Smooth muscle cell (in vitro differentiated cells): ENCODE results near the gene CCR9. TPM values are rescaled to one million over a fixed set of nuclear protein-coding genes. Genes with fewer than 3 reads are reported as not detected.

ENCODE experiments used
- DNase-seq: peaks from one replicate; lab custom pipeline; 2025; ENCODE audit not compliant: unreplicated experiment; lab: John Stamatoyannopoulos, UW
- H2AFZ ChIP-seq: fragments of 200-600 bp; sonication (generic); 2 replicates; pipeline ENCODE4 v1.6.0; 2016; ENCODE audit warnings: antibody characterized with exemption, low read depth, mild to moderate bottlenecking
- H3F3A ChIP-seq: fragments of 200-600 bp; sonication (generic); 2 replicates; pipeline ENCODE4 v1.6.0; 2017; ENCODE audit warnings: antibody characterized with exemption, low read depth
- H3K27ac ChIP-seq: fragments of 200-600 bp; sonication (generic); 2 replicates; pipeline ENCODE4 v1.5.1; 2016; ENCODE audit warnings: low read depth, mild to moderate bottlenecking
- H3K27me3 ChIP-seq: fragments of 200-600 bp; sonication (generic); 2 replicates; pipeline ENCODE4 v1.6.1; 2016; ENCODE audit warnings: low read depth, mild to moderate bottlenecking
- H3K36me3 ChIP-seq: fragments of 200-600 bp; sonication (generic); 2 replicates; pipeline ENCODE4 v1.5.1; 2016; ENCODE audit warnings: low read depth
- H3K4me1 ChIP-seq: fragments of 200-600 bp; sonication (generic); 2 replicates; pipeline ENCODE4 v1.5.1; 2016; ENCODE audit warnings: low read depth
- H3K4me2 ChIP-seq: fragments of 200-600 bp; sonication (generic); 2 replicates; pipeline ENCODE4 v1.6.0; 2016; ENCODE audit warnings: mild to moderate bottlenecking
- H3K4me3 ChIP-seq: fragments of 200-600 bp; sonication (generic); 2 replicates; pipeline ENCODE4 v1.5.1; 2016; ENCODE audit warnings: mild to moderate bottlenecking
- H3K79me2 ChIP-seq: fragments of 200-600 bp; sonication (generic); 2 replicates; pipeline ENCODE4 v1.6.0; 2016; ENCODE audit warnings: low read depth, mild to moderate bottlenecking
- H3K9ac ChIP-seq: fragments of 200-600 bp; sonication (generic); 2 replicates; pipeline ENCODE4 v1.6.0; 2016; ENCODE audit warnings: low read depth
- H3K9me3 ChIP-seq: fragments of 200-600 bp; sonication (generic); replicated peaks from 2 replicates; pipeline ENCODE4 v1.5.1; 2016; ENCODE audit warnings: low read depth
- H4K20me1 ChIP-seq: fragments of 200-600 bp; sonication (generic); 2 replicates; pipeline ENCODE4 v1.6.0; 2016; ENCODE audit warnings: low read depth
- CTCF ChIP-seq: fragments of 200-600 bp; sonication (generic); IDR thresholded peaks from 2 replicates; pipeline ENCODE4 v1.5.1; 2017; ENCODE audit warnings: borderline replicate concordance, mild to moderate bottlenecking, antibody characterized with exemption; ENCODE audit not compliant: insufficient read depth, poor library complexity, severe bottlenecking
- WGBS: methylation state at CpG from one replicate; pipeline ENCODE4 v1.1.7; 2016; ENCODE audit warnings: low lambda C conversion rate; 5-methylcytosine and 5-hydroxymethylcytosine counted together
- polyA plus RNA-seq: library from polyadenylated mRNA; unstranded; fragments of >200 nt; fragmentation: Nextera tagmentation; extraction: Ambion mirVana; gene quantifications from 2 replicates; pipeline ENCODE4 v1.2.1, GENCODE V29; 2016
- total RNA-seq: library from RNA; depleted of rRNA; stranded (reverse); fragments of >200 nt; gene quantifications from 2 replicates; pipeline ENCODE4 v1.2.3, GENCODE V29; 2014

Gene CCR9
- total and polyA plus RNA-seq, 2 experiments from 2014 or later, result not detected

- no peak overlapping the region for H3K4me3 ChIP-seq
- WGBS, result 82% methylated on average over 4 of the region's 4 CpGs
- no peak overlapping the region for H3K27ac ChIP-seq
These were observed 24.5 kb downstream of the CCR9 start for GRCh38 chr3:45910892-45911291.

GRCh38 chr3:45911511-45912226 is 25.3 kb downstream of the CCR9 start:
- Histone ChIP-seq H3K79me2 (no peaks in the 10 kb centered on the region), H3K36me3 (no peaks in the 10 kb centered on the region), H3K9me3 (no peaks in the 10 kb centered on the region), H3F3A (no peaks in the 10 kb centered on the region), H3K4me2 (no peak overlapping the region), H3K4me3 (no peak overlapping the region), H3K27ac (no peak overlapping the region), H3K9ac (no peak overlapping the region), H4K20me1 (no peaks in the 10 kb centered on the region), H2AFZ (no peak overlapping the region), H3K4me1 (no peaks in the 10 kb centered on the region), H3K27me3 (no peaks in the 10 kb centered on the region)
- 96% methylated on average over 11 of the region's 11 CpGs for WGBS
- no peak for TF ChIP-seq CTCF
- DNase-seq, result no peak

More at GRCh38 chr3:45910892-45911291, 24.5 kb downstream of the CCR9 start:
- H3K27me3 ChIP-seq, result no peaks in the 10 kb centered on the region
- no peaks in the 10 kb centered on the region for H3F3A ChIP-seq
- H3K79me2 ChIP-seq, result no peaks in the 10 kb centered on the region
- no peaks in the 10 kb centered on the region for H4K20me1 ChIP-seq
- no peaks in the 10 kb centered on the region for H3K36me3 ChIP-seq
- H3K4me1 ChIP-seq, result no peaks in the 10 kb centered on the region
- H3K9me3 ChIP-seq, result no peaks in the 10 kb centered on the region
- H3K4me2 ChIP-seq, result no peak overlapping the region
- DNase-seq, result no peak
- TF ChIP-seq CTCF, result no peak
- no peak overlapping the region for H2AFZ ChIP-seq
- H3K9ac ChIP-seq, result no peak overlapping the region

- DNase-seq, result no peak
- WGBS, result 91% methylated on average over 6 of the region's 6 CpGs
- Histone ChIP-seq H4K20me1 (no peaks in the 10 kb centered on the region), H3K79me2 (no peaks in the 10 kb centered on the region), H3K9me3 (no peaks in the 10 kb centered on the region), H3K4me3 (no peak overlapping the region), H3F3A (no peaks in the 10 kb centered on the region), H3K4me2 (no peak overlapping the region), H3K36me3 (no peaks in the 10 kb centered on the region), H3K27ac (no peak overlapping the region), H3K4me1 (no peaks in the 10 kb centered on the region), H3K9ac (no peak overlapping the region), H2AFZ (no peak overlapping the region), H3K27me3 (no peaks in the 10 kb centered on the region)
- no peak for TF ChIP-seq CTCF
These were observed 26.1 kb downstream of the CCR9 start for GRCh38 chr3:45912435-45912834.

- Histone ChIP-seq H3K36me3 (no peaks in the 10 kb centered on the region), H3K27me3 (no peaks in the 10 kb centered on the region), H3K9me3 (no peaks in the 10 kb centered on the region), H4K20me1 (no peaks in the 10 kb centered on the region), H3F3A (no peaks in the 10 kb centered on the region), H3K4me1 (no peaks in the 10 kb centered on the region), H2AFZ (no peak overlapping the region), H3K27ac (no peak overlapping the region), H3K4me2 (no peak overlapping the region), H3K9ac (no peak overlapping the region), H3K4me3 (no peak overlapping the region), H3K79me2 (no peaks in the 10 kb centered on the region)
- TF ChIP-seq CTCF, result no peak
- DNase-seq, result no peak
- 96% methylated on average over 7 of the region's 7 CpGs for WGBS
These were observed 28.2 kb downstream of the CCR9 start for GRCh38 chr3:45914362-45915058.
